BLaER1 treated with 17β-estradiol and CSF1 and Interleukin-3, amounts not matched to agents 10 nM and 100 nM (cell line): Measurements from ENCODE around the gene LAMA4.

ENCODE experiments used
- H3K27ac ChIP-seq, 11 experiments: shearing (Covaris generic); formaldehyde crosslinking; 2 replicates each; pipeline ENCODE4 v1.8.1; 2022
- H3K27me3 ChIP-seq, 11 experiments: shearing (Covaris generic); formaldehyde crosslinking; 2 replicates each; pipeline ENCODE4 v1.8.1; 2022
- H3K36me3 ChIP-seq, 11 experiments: shearing (Covaris generic); formaldehyde crosslinking; 2 replicates each; pipeline ENCODE4 v1.8.1; 2022
- H3K4me1 ChIP-seq, 10 experiments: shearing (Covaris generic); formaldehyde crosslinking; 2 replicates each; pipeline ENCODE4 v1.8.1; 2022
- H3K4me2 ChIP-seq, 11 experiments: shearing (Covaris generic); formaldehyde crosslinking; 2 replicates each; pipeline ENCODE4 v1.8.1; 2022
- H3K4me3 ChIP-seq, 10 experiments: shearing (Covaris generic); formaldehyde crosslinking; 2 replicates each; pipeline ENCODE4 v1.8.1; 2022
- H3K9ac ChIP-seq, 11 experiments: shearing (Covaris generic); formaldehyde crosslinking; 2 replicates each; pipeline ENCODE4 v1.8.1; 2022
- H3K9me3 ChIP-seq, 11 experiments: shearing (Covaris generic); formaldehyde crosslinking; replicated peaks in 1 of 11; 2 replicates each; pipeline ENCODE4 v1.8.1; 2022
- H4K20me1 ChIP-seq, 11 experiments: shearing (Covaris generic); formaldehyde crosslinking; 2 replicates each; pipeline ENCODE4 v1.8.1; 2022
- Cebpa-rat ChIP-seq, 11 experiments: shearing (Covaris generic); IDR thresholded peaks; 2 replicates each; pipeline ENCODE4 v1.8.1; 2022

Gene LAMA4

DNA sequence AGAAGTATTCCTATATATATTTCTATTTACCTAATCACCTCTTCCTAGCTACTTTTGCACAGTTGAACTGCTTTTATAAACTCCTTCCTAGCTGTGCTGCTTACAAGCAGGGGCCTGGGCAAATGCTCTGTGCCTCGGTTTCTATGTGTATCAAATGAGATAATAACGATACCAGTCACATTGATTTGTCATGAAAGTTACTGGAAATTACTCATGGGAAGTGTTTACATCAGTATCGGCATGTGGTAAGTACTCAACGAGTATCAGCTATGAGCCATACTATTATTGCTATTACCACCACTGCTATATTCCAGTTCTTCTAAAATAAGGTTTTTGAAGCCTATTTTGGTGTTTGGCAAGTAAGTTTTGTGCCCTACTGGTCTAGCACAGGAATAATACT is 4.9 kb downstream of the LAMA4 start:
- Histone ChIP-seq H3K4me1 (peaks cover 0 to 9% (median 2%) of the 10 kb centered on the region in 10 experiments; a peak in 5 of 20 replicates), H3K4me2 (no peak overlapping the region), H3K36me3 (no peaks in the 10 kb centered on the region), H3K9me3 (peaks cover 0 to 14% (median 10%) of the 10 kb centered on the region in 11 experiments; a peak in 13 of 22 replicates), H3K27ac (no peak overlapping the region), H3K4me3 (no peak overlapping the region), H4K20me1 (no peaks in the 10 kb centered on the region; a peak in 1 of 22 replicates), H3K27me3 (peaks cover 21 to 27% (median 25%) of the 10 kb centered on the region in 11 experiments), H3K9ac (no peak overlapping the region)
- no peak for TF ChIP-seq Cebpa-rat (IDR thresholded peaks at IDR 0.05)

- no peak for TF ChIP-seq Cebpa-rat (IDR thresholded peaks at IDR 0.05)
- H3K4me1 ChIP-seq = 0 out of 20 replicates have a peak, but pooled peaks cover 0 to 1% (median 0%) of the 10 kb centered on the region in 10 experiments
- no peak overlapping the region for H3K27ac ChIP-seq
- no peak overlapping the region for H3K4me3 ChIP-seq
- no peaks in the 10 kb centered on the region for H3K36me3 ChIP-seq
- H3K9me3 ChIP-seq = no peaks in the 10 kb centered on the region
- H3K27me3 ChIP-seq = peaks cover 0 to 4% (median 3%) of the 10 kb centered on the region in 11 experiments; a peak in 14 of 22 replicates
- no peak overlapping the region for H3K4me2 ChIP-seq
- no peaks in the 10 kb centered on the region for H4K20me1 ChIP-seq
- H3K9ac ChIP-seq = no peak overlapping the region
Measured at GRCh38 chr6:112247275-112247674, 7.1 kb downstream of the LAMA4 start.

- Histone ChIP-seq H4K20me1 (no peaks in the 10 kb centered on the region), H3K27me3 (no peaks in the 10 kb centered on the region), H3K9ac (no peak overlapping the region), H3K27ac (no peak overlapping the region), H3K4me1 (peaks cover 0 to 7% (median 0%) of the 10 kb centered on the region in 10 experiments; a peak in 2 of 20 replicates), H3K36me3 (no peaks in the 10 kb centered on the region), H3K4me2 (no peak overlapping the region), H3K9me3 (no peaks in the 10 kb centered on the region), H3K4me3 (no peak overlapping the region)
- no peak for TF ChIP-seq Cebpa-rat (IDR thresholded peaks at IDR 0.05)
Measured at GRCh38 chr6:112245511-112246203, 8.7 kb downstream of the LAMA4 start.

- Histone ChIP-seq H3K4me1 (peaks cover 0 to 7% (median 0%) of the 10 kb centered on the region in 10 experiments; a peak in 2 of 20 replicates), H3K27ac (no peak overlapping the region), H3K4me3 (no peak overlapping the region), H3K27me3 (no peaks in the 10 kb centered on the region), H3K9ac (no peak overlapping the region), H3K4me2 (no peak overlapping the region), H4K20me1 (no peaks in the 10 kb centered on the region), H3K36me3 (no peaks in the 10 kb centered on the region), H3K9me3 (no peaks in the 10 kb centered on the region)
- TF ChIP-seq Cebpa-rat (IDR thresholded peaks at IDR 0.05) = no peak
Measured at GRCh38 chr6:112243861-112244827, 10.2 kb downstream of the LAMA4 start.

DNA sequence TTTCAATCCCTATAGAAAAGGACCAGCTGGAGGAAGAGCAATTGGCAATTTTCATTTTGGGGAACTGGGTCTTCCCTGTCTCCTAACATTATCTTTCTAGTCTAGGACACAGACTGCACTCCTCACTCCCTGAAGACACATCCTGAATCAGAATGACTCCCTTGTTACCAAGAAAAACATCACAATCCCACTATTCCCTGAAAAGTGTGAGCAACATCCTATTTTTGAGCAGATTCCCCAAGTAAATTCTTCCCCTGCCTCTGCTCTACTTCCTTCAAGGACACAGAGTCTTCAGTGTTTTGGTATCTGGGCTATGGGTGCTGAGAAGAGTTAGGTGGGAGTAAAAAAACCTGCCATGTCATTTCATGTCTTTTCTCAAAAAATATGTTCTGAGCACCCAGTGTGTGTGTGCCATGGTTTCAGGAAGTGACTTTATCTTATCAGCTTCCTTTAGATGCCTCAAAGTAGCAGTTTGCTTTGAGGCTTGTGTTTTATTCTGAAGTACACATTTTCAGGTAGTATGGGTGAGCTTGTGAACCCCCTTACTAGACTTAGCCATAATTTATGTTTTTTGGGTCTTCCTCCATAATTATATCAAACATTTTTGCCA is 12.4 kb downstream of the LAMA4 start:
- Histone ChIP-seq H3K4me2 (no peak overlapping the region; a peak in 1 of 22 replicates), H3K27me3 (no peaks in the 10 kb centered on the region), H4K20me1 (no peaks in the 10 kb centered on the region), H3K9ac (no peak overlapping the region), H3K27ac (no peak overlapping the region), H3K4me1 (peaks cover 0 to 17% (median 7%) of the 10 kb centered on the region in 10 experiments; a peak in 9 of 20 replicates), H3K9me3 (no peaks in the 10 kb centered on the region; a peak in 1 of 22 replicates), H3K36me3 (no peaks in the 10 kb centered on the region), H3K4me3 (no peak overlapping the region)
- no peak for TF ChIP-seq Cebpa-rat (IDR thresholded peaks at IDR 0.05)

DNA sequence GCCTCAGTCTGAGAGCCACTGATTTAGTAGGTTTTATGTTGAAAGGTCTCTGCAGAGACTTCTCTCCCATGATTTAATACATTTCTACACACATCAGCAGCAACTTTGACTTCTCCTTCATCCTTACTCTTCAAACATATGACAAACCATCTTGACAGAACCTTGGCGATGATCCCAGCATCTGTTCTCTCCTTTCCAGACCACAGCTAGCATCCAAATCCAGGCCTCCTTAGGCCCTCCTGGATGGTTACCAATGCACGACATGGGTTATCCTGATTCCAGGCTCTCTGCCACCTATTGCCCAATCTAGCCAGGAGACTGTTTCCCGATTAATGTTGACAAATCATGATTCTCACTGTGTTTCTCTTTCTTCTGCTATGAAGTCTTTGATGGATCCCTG is 16.8 kb downstream of the LAMA4 start:
- no peaks in the 10 kb centered on the region for H4K20me1 ChIP-seq
- H3K4me3 ChIP-seq = no peak overlapping the region
- TF ChIP-seq Cebpa-rat (IDR thresholded peaks at IDR 0.05) = no peak
- H3K9me3 ChIP-seq = no peaks in the 10 kb centered on the region; a peak in 1 of 22 replicates
- H3K4me1 ChIP-seq = peaks cover 0 to 36% (median 15%) of the 10 kb centered on the region in 10 experiments; a peak in 9 of 20 replicates
- no peak overlapping the region for H3K27ac ChIP-seq
- H3K4me2 ChIP-seq = peak overlapping the region in 5 of 11 experiments; percentile 1 to 59 (median 35); a peak in 8 of 22 replicates
- H3K36me3 ChIP-seq = no peaks in the 10 kb centered on the region
- H3K27me3 ChIP-seq = no peaks in the 10 kb centered on the region
- H3K9ac ChIP-seq = no peak overlapping the region

GRCh38 chr6:112237066-112237465 is 17.3 kb downstream of the LAMA4 start:
- Histone ChIP-seq H3K4me1 (peaks cover 0 to 35% (median 15%) of the 10 kb centered on the region in 10 experiments; a peak in 9 of 20 replicates), H3K9ac (no peak overlapping the region), H3K27ac (no peak overlapping the region)

GRCh38 chr6:112235956-112236355 is 18.4 kb downstream of the LAMA4 start:
- Histone ChIP-seq H4K20me1 (no peaks in the 10 kb centered on the region), H3K27ac (peak overlapping the region in 1 of 11 experiments; percentile 46; a peak in 2 of 22 replicates), H3K4me3 (no peak overlapping the region), H3K9ac (no peak overlapping the region), H3K27me3 (no peaks in the 10 kb centered on the region), H3K4me1 (peaks cover 0 to 35% (median 15%) of the 10 kb centered on the region in 10 experiments; a peak in 9 of 20 replicates), H3K36me3 (no peaks in the 10 kb centered on the region), H3K4me2 (peak overlapping the region in 5 of 11 experiments; percentile 14 to 59 (median 35); a peak in 7 of 22 replicates), H3K9me3 (no peaks in the 10 kb centered on the region; a peak in 1 of 22 replicates)
- TF ChIP-seq Cebpa-rat (IDR thresholded peaks at IDR 0.05) = no peak

More at GRCh38 chr6:112237066-112237465, 17.3 kb downstream of the LAMA4 start:
- H4K20me1 ChIP-seq = no peaks in the 10 kb centered on the region
- H3K4me2 ChIP-seq = peak overlapping the region in 6 of 11 experiments; percentile 1 to 59 (median 32); a peak in 10 of 22 replicates
- H3K27me3 ChIP-seq = no peaks in the 10 kb centered on the region
- TF ChIP-seq Cebpa-rat (IDR thresholded peaks at IDR 0.05) = no peak
- no peak overlapping the region for H3K4me3 ChIP-seq
- no peaks in the 10 kb centered on the region for H3K36me3 ChIP-seq
- no peaks in the 10 kb centered on the region; a peak in 1 of 22 replicates for H3K9me3 ChIP-seq
